ENCODE data around the gene NLRP7.
"Not testable (repeated sequence)": the region's sequence is repeated elsewhere in the genome, so short reads cannot be mapped to it uniquely, and the experiment has no call there.

The NLRP7 gene

DNA sequence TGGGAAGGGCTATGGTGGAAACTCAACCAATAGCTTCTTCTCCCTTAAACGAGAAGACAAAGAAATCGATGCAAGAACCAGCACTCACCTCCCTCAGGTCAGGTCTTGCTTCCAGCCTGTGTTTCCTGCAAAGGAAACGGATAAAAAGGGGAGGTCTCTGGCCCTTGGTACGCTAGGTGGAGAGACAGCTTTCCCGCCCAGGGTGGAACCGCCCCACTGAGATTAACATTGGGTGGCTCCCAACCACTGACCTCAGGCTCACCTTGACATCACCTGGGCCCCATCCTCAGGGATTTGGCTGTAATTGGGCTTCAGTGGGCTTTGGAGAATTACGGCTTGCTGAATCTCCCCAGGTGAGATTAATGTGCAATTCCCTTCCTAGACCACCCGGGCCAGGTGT, at the start of gene NLRP7:
TSS of gene NLRP7 (minus strand) at position 150 of the 400 bp plus-strand sequence.
- H3K4me3 ChIP-seq (ENCODE audit: low read depth, low read length): no peak within 1 kb of the TSS
- TF ChIP-seq, protein P1, sequence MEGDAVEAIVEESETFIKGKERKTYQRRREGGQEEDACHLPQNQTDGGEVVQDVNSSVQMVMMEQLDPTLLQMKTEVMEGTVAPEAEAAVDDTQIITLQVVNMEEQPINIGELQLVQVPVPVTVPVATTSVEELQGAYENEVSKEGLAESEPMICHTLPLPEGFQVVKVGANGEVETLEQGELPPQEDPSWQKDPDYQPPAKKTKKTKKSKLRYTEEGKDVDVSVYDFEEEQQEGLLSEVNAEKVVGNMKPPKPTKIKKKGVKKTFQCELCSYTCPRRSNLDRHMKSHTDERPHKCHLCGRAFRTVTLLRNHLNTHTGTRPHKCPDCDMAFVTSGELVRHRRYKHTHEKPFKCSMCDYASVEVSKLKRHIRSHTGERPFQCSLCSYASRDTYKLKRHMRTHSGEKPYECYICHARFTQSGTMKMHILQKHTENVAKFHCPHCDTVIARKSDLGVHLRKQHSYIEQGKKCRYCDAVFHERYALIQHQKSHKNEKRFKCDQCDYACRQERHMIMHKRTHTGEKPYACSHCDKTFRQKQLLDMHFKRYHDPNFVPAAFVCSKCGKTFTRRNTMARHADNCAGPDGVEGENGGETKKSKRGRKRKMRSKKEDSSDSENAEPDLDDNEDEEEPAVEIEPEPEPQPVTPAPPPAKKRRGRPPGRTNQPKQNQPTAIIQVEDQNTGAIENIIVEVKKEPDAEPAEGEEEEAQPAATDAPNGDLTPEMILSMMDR (conservative IDR thresholded peaks at IDR 0.05; ENCODE audit: low read depth, low read length): no peak

DNA sequence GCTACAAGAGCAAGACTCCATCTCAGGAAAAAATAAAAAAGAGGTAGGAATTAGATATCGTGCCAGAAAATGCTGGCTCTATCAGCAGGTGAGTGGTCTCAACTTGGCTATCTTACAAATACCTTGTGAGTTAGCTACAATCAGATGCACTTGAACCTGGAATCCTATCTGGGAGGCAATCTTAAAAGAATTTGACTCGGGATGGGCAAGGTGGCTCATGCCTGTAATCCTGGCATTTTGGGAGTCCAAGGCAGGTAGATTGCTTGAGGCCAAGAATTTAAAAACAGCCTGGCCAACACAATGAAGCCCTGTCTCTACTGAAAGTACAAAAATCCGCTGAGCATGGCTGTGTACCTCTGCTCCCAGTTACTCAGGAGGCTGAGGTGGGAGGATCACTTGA, 48.2 kb upstream of the NLRP7 start:
- no peak overlapping the region for H3K4me3 ChIP-seq (ENCODE audit: low read depth, low read length)
- DNase-seq (ENCODE audit: low read depth): no peak
- TF ChIP-seq, protein P1 (conservative IDR thresholded peaks at IDR 0.05; ENCODE audit: low read depth, low read length): no peak

More for the DNA sequence above, at the start of gene NLRP7:
- no peak for DNase-seq (ENCODE audit: low read depth)

DNA sequence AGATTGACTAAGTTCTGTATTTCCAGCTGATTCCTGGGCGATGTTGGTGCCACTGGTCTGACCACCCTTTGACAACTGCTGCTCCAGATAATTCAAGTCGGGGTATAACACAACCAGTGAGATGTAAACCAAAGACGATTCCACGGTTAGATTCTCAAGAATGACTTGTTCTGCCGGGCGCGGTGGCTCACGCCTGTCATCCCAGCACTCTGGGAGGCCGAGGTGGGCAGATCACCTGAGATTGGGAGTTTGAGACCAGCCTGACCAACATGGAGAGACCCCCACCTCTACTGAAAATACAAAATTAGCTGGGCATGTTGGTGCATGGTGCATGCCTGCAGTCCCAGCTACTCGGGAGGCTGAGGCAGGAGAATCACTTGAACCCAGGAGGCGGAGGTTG, 42.2 kb upstream of the NLRP7 start:
- not testable (repeated sequence) for DNase-seq (ENCODE audit: low read depth); H3K4me3 ChIP-seq (ENCODE audit: low read depth, low read length)

- not testable (repeated sequence) for DNase-seq (ENCODE audit: low read depth); H3K4me3 ChIP-seq (ENCODE audit: low read depth, low read length)
Observed at GRCh38 chr19:54982562-54982961, 35.2 kb upstream of the NLRP7 start.

DNA sequence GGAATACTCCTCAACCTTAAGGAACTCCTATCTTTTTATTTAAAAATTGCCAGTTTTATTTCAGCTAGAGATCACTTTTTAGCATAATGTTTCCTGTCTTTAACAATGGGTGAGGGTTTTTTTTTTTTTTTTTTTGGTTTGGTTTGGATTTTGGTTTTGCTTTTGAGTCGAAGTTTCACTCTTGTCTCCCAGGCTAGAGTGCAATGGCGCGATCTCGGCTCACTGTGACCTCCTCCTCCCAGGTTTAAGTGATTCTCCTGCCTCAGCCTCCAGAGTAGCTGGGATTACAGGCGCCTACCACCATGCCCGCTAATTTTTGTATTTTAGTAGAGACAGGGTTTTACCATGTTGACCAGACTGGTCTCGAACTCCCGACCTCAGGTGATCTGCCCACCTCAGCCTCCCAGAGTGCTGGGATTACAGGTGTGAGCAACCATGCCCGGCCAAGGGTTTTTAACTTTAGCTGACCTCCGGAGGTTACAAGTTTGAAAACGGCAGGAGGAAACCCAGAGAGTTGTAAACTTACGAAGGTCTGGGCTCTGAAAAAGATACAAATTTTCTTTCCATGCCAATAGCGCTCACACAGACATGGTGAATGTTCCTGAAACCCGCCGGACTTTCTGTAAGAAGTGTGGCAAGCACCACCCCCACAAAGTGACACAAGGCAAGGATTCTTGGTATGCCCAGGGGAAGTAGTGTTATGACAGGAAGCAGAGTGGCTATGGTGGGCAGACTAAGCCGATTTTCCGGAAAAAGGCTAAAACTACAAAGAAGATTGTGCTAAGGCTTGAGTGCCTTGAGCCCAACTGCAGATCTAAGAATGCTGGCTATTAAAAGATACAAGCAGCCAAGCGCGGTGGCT, 26.1 kb upstream of the NLRP7 start:
- not testable (repeated sequence) for DNase-seq (ENCODE audit: low read depth)

DNA sequence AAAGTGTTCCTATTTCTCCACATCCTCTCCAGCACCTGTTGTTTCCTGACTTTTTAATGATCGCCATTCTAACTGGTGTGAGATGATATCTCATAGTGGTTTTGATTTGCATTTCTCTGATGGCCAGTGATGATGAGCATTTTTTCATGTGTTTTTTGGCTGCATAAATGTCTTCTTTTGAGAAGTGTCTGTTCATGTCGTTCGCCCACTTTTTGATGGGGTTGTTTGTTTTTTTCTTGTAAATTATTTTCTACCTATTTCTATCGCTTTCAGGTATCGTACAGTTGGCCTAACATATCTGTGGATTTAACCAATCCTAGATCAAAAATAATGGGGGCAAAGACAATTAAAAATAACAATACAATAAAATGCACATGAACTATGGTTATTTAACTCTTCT, 24.1 kb upstream of the NLRP7 start:
- H3K4me3 ChIP-seq (ENCODE audit: low read depth, low read length); DNase-seq (ENCODE audit: low read depth): not testable (repeated sequence)

More for the DNA sequence above, 26.1 kb upstream of the NLRP7 start:
- not testable (repeated sequence) for H3K4me3 ChIP-seq (ENCODE audit: low read depth, low read length)

GRCh38 chr19:54969647-54970046, 22.3 kb upstream of the NLRP7 start:
- TF ChIP-seq, protein P1 (conservative IDR thresholded peaks at IDR 0.05; ENCODE audit: low read depth, low read length): no peak
- no peak overlapping the region for H3K4me3 ChIP-seq (ENCODE audit: low read depth, low read length)
- no peak for DNase-seq (ENCODE audit: low read depth)

DNA sequence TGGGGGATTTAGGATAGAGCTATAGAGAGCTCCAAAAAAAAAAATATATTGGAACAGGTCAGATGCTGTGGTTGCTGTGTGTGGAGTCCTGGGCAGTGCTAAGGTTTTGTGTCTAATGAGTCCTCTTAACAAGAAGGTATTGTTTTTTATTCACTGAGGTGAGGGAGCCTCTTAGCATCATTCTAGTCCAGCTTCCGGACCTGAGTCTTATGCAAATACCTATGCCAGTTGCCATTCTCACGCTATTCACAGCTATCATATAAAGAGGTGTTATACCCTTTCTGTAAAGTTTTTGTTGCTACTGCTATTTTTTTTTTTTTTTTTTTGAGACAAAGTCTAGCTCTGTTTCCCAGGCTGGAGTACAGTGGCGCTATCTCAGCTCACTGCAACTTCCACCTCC, 20.3 kb upstream of the NLRP7 start:
- TF ChIP-seq, protein P1 (conservative IDR thresholded peaks at IDR 0.05; ENCODE audit: low read depth, low read length): no peak
- no peak for DNase-seq (ENCODE audit: low read depth)
- H3K4me3 ChIP-seq (ENCODE audit: low read depth, low read length): no peak overlapping the region

GRCh38 chr19:54965055-54965454, 17.7 kb upstream of the NLRP7 start:
- H3K4me3 ChIP-seq (ENCODE audit: low read depth, low read length); DNase-seq (ENCODE audit: low read depth): not testable (repeated sequence)

DNA sequence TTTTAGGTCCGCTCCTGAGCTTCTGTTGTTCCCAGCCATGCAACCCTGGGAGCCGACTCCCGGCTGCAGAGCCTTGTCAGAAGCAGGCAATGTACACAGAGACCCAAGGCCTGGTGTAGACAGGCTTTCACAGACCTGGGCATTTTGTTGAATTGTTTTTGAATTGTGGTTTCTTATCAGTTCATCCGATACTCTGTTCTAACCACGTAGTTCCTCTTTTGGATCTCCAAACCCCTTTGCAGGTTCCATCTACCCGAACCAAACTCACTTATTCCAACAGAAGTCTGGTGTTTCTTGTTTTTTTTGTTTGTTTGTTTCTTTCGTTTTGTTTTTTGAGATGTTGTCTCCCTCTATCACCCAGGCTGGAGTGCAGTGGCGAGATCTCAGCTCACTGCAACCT, 12.5 kb upstream of the NLRP7 start:
- TF ChIP-seq, protein P1 (conservative IDR thresholded peaks at IDR 0.05; ENCODE audit: low read depth, low read length): no peak
- H3K4me3 ChIP-seq (ENCODE audit: low read depth, low read length): no peak overlapping the region

More for the DNA sequence above, 12.5 kb upstream of the NLRP7 start:
- no peak for DNase-seq (ENCODE audit: low read depth)

All from choroid plexus epithelial cell (primary cell).